NCI-H1105 treated with DMSO at 0.1 percent for 48 hours (cell line): ENCODE data around the gene NPY5R.
A peak's percentile ranks its signal among the peaks of the same experiment; 100 is the strongest.

Experiments used
- DNase-seq: peaks from one replicate; lab custom pipeline; 2025; lab: John Stamatoyannopoulos, UW

Gene NPY5R

DNA sequence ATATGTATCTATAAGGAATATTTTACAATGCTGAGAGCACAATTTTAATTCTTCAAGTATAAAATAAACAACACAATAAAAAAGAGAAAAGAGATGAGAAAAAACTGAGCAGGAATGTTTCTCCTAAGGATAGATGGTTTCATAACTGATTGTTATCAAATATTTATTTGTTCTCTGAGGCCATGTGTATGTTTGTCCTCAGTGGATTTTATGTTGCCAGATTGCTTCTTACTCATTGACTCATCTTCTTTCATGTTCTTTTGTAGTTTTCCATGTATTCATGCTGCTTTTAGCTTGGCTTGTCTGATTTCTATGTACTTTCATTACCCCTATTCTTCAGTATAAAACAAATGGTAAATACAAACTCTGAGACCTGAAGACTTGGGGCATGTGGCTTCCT, 41.2 kb downstream of the NPY5R start:
- DNase-seq = no peak

DNA sequence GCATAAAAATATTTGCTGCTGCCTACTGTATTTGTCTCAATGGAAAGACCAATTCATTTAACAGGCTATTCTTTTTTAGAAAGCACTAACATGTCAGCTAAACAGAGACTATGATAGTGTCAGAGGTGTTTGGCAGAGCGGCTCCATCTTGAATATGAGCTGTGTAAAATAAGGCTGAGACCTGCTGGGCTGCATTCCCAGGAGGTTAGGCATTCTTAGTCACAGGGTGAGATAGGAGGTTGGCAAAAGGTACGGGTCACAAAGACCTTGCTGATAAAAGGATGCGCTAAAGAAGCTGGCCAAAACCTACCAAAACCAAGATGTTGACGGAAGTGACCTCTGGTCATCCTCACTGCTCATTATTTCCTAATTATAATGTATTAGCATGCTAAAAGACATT, 41.8 kb downstream of the NPY5R start:
- no peak for DNase-seq

DNA sequence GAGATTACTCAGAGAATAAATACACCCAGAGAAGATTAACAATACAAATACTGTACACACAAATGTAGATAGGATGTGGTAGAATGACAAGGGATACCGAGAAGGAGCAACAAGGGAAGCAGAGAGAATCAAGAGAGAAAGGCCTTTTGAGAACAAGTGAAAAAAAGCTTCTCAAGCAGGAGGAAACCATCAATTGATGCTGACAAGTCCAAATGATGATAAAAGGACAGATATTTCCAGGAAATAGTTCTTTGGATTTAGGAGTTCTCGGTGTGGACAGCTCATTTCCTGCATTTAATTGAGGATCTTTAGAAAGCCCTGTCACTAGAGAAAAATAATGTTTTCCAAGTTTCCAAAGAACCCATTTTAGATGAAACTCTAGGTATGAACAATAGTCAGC, 48.1 kb downstream of the NPY5R start:
- no peak for DNase-seq

DNA sequence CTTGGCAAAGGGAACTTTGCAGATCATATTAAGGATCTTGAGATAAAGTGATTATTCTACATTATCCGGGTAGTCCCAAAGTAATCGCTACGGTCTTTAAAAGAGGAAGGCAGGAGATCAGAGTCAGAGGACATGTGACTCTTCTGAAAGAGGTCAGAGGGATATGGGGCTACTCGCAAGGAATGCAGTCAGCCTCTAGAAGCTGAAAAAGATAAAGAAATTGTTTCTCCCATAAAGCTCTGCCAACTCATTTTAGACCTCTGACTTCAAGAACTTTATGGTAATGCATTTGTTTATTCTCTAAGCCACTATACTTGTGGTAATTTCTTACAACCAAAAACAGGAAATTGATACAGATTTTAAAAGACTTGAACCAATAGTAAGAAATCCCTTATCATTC, 48.6 kb downstream of the NPY5R start:
- no peak for DNase-seq

DNA sequence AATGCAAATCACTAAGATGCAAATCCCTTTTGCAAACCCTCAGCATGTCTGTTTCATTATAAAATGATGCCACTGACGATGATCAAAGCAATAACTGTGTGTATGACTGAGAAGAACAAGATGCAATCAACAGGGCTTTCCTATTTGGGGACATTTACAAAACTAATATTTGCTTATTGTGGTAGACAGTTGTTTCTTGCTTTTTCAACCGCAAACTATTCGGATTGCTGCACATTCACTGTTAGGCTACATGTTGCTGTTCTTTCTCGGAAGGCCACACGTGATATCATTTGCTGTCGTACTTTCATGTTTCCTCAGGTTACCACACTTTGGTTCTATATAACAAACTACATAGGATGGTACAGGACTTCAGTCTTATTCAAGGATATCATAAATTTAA, 49.8 kb downstream of the NPY5R start:
- DNase-seq = no peak

DNA sequence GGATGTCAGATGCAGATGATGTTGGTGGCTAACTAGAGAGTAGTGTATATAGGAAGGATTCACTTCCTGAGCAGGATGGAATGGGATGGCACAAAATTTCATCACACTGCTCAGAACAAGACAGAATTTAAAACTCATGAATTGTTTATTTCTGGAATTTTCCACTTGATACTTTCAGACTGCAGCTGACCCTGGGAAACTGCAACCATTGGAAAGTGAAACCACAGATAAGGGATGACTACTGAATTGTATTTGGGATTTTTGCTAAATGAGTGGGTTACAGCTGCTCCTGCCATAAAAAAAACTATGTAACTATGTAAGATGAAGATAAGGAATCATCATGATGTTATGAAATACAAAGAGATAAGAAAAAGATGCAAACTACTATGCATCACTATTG, 51.4 kb downstream of the NPY5R start:
- DNase-seq = no peak

DNA sequence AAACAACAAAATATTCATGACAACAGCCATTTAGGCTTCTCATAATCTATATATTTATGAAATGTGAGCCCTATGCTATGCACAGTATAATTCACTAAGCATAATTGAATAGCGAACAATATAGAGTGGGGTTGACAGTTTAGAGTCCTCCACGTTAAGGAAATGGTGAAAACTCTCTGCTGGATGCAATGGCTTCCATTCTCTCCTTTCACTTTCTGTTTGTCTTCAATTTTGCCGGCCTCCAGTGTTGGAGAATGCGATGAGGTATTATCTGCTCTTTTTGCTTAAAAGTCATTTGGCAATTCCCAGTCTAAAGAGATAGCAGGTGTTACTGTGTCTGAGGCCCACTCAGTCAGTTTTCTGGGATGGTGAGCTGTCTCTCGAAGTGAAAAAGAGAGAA, 52.1 kb downstream of the NPY5R start:
- no peak for DNase-seq

DNA sequence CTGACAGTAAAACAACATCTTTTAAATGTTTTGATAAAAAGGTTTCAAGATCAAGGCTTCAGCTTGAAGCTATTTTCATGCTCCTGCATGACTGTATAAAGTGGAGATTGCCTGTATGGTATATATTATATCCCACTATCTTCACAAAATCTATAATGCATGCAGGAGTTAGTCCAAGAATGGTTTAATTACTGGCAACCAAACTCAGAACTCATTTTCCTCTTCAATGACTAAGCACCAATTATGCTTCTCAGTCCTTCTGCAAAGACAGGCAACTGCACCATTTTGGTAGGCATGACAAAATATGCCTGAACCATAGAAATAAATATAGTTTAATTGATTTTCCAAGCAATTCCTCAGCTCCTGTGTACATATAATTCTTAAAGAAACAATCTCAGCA, 54.5 kb downstream of the NPY5R start:
- peak; percentile 17 for DNase-seq

DNA sequence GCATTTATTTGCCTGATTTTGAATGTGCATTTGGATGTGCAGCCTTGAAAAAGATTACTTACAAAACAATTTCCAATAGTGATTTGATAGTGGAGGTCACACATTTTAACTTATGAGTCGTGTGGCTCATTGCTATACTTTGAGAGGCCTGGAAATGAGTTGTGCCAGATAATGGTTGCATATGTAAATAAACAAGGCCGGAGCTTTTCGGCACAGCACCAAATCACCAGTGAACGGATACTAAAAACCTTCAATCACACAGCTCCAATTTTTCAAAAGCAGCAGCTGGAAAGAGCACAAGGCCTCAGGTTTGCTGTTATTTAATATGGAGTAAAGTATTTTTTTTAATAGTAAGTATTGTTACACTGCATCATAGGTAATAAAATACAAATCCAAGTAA, 57.2 kb downstream of the NPY5R start:
- DNase-seq = no peak
